NCI-H187 (cell line): Measurements from ENCODE around the gene HNRNPUL2.
"Not testable (repeated sequence)": the region's sequence is repeated elsewhere in the genome, so short reads cannot be mapped to it uniquely, and the experiment has no call there.

Experiments used
- DNase-seq, 2 experiments: peaks; one replicate each; lab custom pipeline; 2025; lab: John Stamatoyannopoulos, UW

Gene HNRNPUL2

DNA sequence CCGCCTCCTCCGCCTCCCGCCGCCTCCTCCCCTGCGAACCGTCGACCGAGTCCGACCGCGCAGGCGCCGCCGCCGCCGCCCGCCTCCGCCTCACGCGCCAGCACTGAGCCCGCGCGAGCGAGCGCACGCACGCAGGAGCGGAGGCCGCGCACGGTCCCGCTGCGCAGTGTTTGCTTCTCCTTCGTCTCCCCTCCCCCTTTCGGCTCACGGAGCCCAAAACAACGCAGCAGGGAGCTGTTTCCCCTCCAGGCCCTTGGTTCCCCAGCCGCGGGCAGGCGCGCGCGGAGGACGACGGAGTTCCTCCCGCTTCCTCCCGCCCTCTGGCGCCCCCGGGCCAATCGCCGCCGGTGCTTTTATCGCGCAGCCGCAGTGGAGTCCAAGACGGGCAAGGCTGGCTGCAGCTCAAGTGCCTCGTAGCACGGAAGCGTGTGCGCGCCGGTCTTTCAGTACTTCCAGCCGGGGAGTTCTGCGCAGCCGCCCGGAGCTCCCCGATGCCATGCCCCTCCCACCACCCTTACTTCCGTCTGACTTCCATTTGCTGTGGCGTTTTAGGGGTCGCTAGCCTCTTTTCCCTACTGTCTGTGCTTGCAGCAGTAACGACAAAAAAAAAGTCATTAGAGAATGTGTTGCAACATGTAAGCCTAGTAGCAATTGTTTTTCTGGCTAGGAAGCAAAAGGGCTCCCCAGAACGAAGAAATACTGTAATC lies at the start of gene HNRNPUL2:
TSS of gene HNRNPUL2 (minus strand) at position 293 of the 707 bp plus-strand sequence. CDS start 301 bp downstream, outside the sequence.
- DNase-seq, result peak; percentile 99 to 100

DNA sequence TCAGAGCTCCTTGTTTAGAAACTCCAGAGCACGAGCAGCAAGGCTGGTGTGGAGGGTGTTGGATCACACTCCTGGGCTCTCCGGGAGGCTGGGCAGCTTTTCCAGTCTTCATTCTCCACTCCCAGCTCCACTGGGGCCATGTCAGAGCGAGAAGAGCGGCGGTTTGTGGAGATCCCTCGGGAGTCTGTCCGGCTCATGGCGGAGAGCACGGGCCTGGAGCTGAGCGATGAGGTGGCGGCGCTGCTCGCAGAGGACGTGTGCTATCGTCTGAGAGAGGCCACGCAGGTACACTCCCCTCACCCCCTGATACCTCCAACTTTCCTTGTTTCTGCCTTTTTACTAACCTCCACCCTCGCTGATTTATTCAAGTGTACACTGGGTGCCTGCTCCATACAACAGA lies 48.4 kb upstream of the HNRNPUL2 start:
- DNase-seq, result no peak

DNA sequence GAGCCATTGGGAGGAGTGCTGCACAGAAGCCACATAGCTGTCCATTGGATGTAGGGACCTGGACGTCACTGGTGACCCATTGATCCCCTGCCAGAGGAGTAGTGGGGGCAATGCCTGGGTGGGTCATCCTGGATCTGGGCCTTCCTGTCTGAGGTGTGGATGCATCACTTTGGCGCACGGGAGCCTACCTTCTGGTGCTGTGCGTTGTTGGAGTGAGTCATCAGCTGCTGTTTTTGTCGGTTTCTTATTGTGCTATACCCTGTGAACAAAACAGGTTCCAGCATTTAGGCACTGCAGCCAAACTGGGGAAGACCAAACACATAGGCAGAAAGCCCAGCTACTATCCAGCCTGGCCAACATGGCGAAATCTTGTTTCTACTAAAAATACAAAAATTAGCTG lies 47.1 kb upstream of the HNRNPUL2 start:
- DNase-seq, result no peak

DNA sequence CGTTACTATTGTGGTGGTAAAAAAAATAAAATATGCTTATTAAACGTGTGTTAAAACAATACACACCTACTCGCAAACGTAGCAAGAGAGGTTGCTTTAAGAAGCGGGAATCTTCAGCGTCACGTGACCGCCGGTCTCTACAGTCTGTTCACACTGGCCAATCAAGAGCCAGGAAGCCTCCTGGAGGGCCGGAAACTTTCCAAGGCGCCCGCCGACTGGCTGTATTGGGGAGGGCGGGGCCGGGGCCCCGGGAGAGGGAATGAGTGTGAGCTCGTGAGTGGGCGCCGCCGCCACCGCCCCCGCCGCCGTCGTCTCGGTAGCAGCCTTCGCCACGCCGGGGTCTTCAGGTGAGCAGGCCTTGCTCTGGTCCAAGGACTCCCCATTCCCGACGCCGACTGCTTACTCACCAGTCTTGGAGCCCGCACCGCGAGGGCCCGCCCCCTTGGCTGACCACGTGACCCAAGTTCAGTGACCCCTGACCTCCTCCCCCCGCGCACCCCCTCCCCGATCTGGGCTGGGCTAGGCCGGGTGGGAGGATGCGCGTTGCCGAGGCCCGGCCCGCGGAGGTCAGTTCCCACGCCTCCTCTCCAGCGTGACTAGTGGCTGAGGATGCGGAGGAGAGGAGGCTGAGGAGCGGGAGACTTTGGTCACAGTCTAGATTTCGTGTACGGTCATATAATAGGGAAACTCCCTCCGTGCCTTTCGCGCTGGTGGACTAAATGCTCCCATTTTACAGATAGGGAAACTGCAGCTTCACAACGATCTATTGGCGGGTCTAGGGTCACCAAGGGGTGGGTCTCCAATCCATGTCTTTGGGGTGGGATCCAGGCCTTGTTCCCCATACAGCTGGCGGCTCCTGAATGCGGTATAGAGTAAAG lies 44.1 kb upstream of the HNRNPUL2 start, which contains the start of gene TAF6L:
TSS of gene TAF6L (plus strand) at position 253 of the 878 bp plus-strand sequence. CDS start 4,388 bp downstream, outside the sequence.
- DNase-seq, result peak; percentile 98

DNA sequence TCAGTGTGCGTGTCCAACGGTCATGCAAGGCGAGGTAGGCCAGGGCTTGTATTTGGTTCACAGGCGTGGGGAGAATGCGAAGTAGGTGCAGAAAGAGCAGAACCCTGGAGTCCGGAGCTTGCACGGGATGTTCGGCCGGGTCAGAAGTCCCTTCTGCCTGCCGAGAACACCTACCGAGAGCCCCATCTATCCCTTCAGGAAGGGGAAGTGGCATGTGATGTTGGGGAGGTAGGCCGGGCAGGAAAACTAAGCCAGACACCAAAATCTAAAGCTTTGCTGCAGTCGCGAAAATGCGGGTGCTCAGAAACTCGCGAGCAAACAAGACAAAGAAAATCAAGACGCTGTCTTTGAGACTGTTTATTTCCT lies 43.5 kb upstream of the HNRNPUL2 start:
- no peak for DNase-seq

DNA sequence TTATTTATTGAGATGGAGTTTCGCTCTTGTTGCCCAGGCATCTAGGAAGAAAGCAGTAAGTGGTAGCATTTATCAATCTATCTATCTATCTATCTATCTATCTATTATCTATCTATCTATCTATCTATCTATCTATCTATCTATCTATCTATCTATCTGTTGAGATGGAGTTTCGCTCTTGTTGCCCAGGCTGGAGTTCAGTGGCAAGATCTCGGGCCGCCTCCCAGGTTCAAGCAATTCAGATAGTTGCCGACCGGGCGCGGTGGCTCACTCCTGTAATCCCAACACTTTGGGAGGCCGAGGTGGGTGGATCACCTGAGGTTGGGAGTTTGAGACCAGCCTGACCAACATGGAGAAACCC lies 33.6 kb upstream of the HNRNPUL2 start:
- DNase-seq, result not testable (repeated sequence)

DNA sequence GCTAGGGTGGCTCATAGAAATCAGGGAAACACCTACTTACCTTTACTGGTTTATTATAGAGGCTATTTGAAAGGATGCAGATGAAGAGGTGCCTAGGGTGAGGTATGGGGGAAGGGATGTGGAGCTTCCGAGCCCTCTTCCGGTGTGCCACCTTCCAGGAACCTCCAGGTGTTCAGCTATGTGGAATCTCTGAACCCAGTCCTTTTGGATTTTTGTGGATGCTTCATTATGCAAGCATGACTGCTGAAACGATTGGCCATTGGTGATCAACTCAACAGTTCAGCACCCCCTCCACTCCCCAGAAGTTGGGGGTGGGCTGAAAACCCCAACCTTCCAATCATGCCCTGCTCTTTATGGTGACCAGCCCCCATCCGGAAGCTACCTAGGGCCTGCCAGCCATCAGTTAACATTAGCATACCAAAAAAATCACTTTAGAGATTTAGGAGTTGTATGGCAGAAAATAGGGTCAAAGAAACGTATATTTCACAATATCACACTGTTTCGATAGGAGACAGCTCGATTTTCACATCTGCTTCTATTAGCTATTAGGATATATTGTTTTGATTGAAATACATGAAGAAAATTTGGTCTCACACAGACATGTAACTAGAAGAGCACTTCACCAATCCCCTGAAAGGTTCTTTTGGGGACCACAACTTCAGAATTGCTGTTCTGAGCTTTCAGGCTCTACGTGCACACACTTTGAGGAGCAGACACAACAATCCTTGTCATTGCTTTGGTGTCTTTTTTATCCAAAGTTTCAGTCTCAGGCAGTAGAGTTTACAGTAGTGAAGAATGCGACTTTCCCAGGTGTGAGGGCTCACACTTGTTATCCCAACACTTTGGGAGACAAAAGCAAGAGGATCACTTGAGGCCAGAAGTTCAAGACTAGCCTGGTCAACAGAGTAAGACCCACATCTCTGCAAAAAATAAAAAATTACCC lies 30.9 kb upstream of the HNRNPUL2 start:
- DNase-seq, result no peak

DNA sequence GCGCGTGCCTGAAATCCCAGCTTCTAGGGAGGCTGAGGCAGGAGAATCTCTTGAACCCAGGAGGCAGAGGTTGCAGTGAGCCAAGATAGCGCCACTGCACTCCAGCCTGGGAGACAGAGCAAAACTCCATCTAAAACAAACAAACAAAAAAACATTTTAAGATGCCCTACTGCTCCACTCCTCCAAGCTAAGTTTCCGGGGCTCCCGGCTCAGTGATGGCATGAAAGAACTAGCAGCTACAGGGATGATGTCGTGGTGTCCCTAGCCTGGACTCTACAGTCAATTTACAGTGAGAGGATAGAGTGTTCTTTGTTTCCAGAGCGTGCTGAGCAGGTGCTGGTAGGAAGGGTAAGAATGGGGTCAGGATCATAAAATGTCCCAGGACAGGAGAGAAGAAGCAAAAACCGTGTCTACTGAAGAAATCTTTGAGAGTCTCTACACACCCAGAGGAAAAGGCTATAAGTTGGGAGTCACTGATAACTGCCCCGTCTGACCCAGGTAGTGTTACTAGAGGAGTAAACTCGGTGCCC lies 27.9 kb upstream of the HNRNPUL2 start:
- DNase-seq, result no peak

DNA sequence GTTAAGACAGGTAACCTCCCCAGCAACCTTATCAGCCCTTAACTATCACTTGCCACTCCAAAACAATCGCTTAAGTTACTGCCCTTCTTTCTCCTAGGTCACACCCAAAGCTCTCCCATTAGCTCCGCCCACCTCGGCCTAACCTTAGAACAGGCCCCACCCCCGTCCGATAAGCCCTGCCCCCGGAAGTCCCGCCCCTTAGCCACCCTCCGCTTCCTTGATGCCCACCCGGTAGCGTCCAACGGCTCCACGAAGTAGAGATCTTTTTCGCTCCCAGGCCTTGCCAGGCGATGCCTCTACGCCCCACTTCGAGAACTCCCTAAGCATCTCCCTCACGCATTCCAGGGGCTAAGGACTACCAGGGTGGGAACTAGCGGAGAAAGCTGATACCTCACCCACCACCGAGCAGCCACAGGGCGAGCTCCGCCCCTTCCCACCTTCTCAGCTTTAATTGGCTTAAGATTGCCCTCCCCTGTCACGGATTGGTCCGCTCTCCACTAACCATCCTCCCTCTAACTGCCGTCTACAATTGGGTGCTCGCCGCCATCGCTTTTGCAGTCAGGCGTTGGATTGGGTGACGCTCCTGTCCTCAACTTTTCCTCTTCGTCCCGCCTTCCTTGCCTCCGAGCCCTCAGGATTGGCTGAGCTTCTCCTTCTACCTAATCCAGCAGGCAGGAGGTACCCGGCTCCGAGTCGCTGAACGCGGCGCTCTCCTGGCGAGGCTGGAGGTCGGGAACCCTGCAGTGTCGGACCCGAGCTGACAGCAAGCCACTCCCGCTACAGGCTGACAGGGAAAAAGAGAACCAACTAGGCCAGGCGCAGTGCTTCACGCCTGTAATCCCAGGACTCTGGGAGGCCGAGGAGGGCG lies 26.7 kb upstream of the HNRNPUL2 start, which contains the start of gene ZBTB3:
TSS of gene ZBTB3 (minus strand) at position 425 of the 868 bp plus-strand sequence. CDS start 496 bp downstream, outside the sequence.
- DNase-seq, result peak; percentile 97 to 100

DNA sequence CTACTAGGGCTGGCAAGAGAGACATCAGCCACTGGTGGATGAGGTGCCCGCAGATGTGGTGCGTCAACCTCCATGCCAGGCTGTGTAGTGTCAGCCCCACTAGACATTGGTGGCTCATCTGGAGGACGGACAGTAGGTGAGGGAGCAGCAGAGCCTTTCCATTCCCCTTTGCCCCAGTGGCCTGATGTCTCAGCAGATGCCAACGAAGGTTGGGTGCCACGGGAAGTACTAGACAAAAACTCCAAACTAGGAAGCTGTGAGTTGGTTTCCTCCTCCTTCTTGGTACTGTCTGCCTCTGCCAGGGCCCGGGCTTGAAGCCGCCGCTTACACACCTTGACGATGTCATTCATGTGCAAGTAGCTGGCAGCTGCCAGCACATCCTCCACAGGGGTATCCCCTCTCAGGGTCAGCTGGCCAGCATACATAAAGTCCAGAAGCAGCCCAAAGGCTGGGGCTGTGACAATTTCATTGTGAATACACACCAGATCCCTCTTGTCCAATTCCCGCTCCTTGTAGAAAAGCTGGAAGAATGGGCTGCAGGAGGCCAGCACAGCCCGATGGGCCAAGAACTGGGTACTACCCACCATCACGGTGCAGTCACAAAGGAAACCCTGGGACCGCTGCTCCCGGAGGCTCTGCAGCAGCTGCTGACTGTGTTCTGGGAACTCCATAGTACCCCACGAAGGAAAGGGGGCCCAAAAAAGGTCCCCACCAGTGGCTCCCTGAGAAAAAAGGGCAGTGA lies 25.9 kb upstream of the HNRNPUL2 start:
- no peak for DNase-seq

DNA sequence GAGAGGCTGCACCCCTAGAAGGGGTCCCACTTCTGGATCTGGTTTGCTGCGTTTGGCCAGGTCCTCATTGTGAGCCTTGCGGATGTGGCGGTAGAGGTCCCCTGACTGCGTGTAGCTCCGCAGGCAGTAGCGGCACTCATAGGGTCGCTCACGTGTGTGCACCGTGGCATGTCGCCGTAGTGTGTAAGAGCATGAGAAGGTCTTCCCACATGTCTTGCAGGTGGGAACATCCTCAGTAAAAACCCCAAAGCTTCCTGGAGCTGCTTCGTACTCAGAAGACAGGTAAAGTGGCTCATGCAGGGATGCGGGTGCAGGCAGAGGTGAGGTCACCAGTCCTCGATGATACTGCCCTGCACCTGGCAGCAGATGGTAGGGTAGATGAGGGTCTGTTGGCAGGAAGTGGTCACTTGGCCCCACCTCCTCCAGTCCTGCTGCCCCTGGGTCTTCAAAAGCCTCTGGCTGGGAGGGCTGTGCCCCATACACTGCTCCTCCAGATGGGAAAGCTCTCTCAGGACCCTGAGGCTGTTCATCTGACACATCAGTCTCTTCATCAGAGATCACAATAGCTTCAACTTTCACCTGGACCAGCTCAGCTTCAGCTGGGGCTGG lies 25.0 kb upstream of the HNRNPUL2 start:
- DNase-seq, result no peak

DNA sequence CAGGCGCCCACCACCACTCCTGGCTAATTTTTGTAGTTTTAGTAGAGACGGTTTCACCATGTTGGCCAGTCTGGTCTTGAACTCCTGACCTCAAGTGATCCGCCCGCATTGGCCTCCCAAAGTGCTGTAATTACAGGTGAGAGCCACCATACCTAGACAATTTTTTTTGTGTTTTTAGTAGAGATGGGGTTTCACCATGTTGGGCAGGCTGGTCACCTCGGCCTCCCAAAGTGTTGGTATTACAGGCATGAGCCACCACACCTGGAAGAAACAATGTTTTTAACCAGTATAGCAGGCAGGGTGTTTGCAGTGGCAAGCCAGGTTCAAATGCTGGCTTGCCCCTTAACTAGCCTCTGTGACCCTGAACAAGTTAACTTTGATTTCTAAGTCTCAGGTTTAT lies 22.7 kb upstream of the HNRNPUL2 start:
- not testable (repeated sequence) for DNase-seq

DNA sequence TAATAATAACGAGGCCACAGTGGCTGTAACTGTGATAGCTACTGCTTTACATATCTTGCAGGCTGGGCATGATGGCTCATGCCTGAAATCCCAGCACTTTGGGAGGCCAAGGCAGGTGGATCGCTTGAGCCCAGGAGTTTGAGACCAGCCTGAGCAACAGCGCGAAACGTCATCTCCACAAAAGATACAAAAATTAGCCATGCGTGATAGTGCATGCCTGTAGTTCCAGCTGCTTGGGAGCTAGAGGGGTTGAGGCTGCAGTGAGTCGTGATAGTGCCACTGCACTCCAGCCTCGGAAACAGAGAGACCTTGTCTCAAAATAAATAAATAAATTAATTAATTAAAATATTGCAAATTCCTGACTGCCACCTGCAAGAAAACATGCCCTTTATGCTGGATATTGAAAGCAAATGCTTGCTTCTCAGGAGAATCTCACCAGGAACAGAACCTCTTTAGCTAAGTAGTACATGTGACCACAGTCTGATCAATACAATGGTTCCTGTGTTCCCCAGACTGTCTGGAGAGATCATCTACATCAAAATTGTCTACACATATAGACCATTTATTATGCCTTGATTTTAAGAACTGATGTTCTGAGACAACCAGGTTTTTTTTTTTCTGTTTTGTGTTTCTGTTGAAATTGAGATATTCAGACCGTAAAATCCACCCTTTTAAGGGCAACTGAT lies 20.4 kb upstream of the HNRNPUL2 start:
- no peak for DNase-seq

DNA sequence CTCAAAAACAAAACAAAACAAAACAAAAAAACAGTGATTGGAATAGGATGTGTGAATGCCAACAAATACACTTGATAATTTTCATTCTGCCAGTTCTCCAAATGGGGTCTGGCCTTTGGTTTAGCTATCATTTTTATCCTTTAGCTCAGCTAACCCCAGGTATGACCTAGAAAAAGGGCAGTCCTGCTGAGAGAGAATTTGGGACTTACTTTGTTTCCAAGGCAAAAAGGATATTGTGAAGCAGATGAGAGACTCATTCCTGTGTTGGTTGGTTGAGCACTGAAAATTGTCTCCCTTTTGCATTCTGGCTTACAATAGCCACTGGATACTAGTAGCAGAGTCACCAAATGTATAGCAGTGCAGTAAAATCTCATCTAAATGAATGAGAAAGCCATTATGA lies 9.9 kb upstream of the HNRNPUL2 start:
- DNase-seq, result no peak

DNA sequence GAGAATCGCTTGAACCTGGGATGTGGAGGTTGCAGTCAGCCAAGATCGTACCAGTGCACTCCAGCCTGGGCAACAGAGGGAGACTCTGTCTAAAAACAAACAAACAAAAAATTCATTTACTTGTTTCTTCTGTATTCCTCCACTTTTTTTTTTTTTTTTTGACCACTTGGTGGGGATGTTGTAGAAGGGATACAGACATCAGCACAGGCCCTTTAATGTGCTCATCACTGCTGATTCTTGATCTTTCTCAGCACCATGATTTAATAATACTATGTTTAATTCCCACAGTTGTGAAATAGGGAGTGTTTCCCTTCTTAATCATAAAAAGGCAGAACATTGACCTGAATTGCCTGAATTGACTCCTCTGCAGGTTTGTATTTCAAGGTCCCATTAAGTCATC lies 5.6 kb upstream of the HNRNPUL2 start:
- no peak for DNase-seq

DNA sequence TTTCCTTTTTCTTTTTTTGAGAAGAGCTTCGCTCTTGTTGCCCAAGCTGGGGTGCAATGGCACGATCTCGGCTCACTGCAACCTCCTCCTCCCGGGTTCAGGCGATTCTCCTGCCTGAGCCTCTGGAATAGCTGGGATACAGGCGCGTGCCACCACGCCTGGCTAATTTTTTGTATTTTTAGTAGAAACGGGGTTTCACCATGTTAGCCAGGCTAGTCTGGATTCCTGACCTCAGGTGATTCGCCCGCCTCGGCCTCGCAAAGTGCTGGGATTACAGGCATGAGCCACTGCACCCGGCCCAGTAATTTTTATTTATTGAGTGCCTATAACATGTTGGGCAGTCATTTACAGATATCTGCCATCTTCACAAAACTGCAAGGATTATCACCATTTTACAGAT lies 2.8 kb upstream of the HNRNPUL2 start:
- DNase-seq, result not testable (repeated sequence)

DNA sequence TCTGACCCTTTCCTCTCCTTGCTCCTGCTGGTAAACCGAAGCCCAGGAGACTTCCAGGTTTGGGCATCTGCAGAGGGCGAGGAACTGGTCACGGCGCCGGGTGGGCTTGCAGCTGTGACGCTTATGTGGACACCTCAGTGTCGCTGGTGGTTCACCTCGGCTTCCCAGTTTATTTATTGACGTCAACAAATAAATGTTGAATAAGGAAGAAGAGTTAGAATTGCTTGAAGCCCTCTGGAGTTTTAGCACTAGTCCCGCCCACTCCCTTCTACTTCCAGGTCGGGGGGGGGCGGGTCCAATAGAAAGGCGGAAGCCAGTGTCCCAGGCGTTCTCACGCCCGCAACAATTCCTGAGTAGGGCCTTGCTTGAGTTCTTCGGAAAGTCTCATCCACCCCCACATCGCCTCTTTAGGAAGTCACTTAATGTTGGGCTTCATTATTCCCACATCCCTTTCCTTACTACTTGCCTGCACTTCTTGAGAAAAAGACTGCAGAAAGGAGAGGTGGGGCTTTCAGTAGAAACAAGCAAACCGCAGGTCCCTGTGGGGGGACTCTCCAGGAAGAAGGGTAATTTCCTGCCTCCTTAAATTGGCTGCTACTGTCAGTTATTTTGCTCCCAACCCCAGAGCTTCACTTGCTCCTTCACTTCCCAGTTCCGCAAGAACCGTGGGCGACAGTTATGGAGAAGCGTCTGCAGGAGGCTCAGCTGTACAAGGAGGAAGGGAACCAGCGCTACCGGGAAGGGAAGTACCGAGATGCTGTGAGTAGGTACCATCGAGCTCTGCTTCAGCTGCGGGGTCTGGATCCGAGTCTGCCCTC lies 1.1 kb upstream of the HNRNPUL2 start, which contains the start of gene TTC9C:
TSS of gene TTC9C (plus strand) at position 316 of the 818 bp plus-strand sequence. CDS start at position 679, 363 bp downstream.
- peak; percentile 79 to 82 for DNase-seq

DNA sequence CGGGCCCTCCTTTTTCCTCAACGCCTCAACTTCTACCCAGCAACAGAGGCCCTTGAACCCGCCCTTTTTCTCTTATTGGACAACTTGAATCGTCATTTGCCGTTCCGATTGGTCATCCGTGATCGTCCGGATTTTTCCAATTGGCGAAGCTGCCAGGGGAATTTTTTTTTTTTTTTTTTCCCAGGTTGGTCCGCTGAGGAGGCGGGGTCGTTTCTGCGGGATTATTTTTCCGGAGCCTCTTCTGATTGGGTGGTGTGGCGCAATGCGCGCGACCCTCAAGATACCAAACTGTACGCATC lies 564 bp upstream of the HNRNPUL2 start:
- peak in 1 of 2 experiments; percentile 95 for DNase-seq
